ENCODE data around the gene PTPRJ. TPM values are rescaled to one million over a fixed set of nuclear protein-coding genes. Genes with fewer than 3 reads are reported as not detected.

Gene PTPRJ
- total RNA-seq, 1 experiment from 2014 or later = 12.1 TPM

GRCh38 chr11:48172818-48173609, 192.7 kb downstream of the PTPRJ start:
- no peaks in the 10 kb centered on the region for H3K9me3 ChIP-seq (ENCODE audit: low read depth, low read length, poor library complexity, severe bottlenecking)
- no peaks in the 10 kb centered on the region for H3K4me1 ChIP-seq (ENCODE audit: insufficient read depth, low read length, poor library complexity, severe bottlenecking)

DNA sequence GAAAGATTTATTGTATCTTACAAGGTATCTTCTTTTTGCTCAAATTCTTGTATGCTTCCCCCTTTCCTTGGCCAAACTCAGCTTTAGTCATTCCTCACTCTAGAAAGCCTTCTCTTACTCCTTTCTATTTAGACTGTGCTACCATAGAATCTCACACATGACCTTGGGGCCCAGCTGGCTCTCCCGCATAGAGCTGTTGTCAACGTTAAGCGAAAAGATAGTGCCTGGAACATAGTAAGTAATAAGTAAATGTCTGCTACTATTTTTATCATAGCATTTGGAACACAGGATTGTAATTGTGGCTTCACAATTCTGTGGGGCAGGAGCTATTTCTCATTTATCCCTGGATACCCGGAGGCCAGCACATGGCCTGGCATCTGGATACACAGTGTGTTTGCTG, 197.3 kb downstream of the PTPRJ start:
- no TSS peak for BruUV-seq (replicated peaks)
- no peak for TF ChIP-seq EZH2 (IDR thresholded peaks at IDR 0.05; ENCODE audit: borderline replicate concordance, low read depth, low read length, poor library complexity, severe bottlenecking)
- TF ChIP-seq, protein P1, sequence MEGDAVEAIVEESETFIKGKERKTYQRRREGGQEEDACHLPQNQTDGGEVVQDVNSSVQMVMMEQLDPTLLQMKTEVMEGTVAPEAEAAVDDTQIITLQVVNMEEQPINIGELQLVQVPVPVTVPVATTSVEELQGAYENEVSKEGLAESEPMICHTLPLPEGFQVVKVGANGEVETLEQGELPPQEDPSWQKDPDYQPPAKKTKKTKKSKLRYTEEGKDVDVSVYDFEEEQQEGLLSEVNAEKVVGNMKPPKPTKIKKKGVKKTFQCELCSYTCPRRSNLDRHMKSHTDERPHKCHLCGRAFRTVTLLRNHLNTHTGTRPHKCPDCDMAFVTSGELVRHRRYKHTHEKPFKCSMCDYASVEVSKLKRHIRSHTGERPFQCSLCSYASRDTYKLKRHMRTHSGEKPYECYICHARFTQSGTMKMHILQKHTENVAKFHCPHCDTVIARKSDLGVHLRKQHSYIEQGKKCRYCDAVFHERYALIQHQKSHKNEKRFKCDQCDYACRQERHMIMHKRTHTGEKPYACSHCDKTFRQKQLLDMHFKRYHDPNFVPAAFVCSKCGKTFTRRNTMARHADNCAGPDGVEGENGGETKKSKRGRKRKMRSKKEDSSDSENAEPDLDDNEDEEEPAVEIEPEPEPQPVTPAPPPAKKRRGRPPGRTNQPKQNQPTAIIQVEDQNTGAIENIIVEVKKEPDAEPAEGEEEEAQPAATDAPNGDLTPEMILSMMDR (conservative IDR thresholded peaks at IDR 0.05; ENCODE audit: low read depth, low read length) = no peak
- Histone ChIP-seq H3K4me3 (ENCODE audit: low read depth, low read length, poor library complexity, severe bottlenecking) (no peak overlapping the region), H3K27me3 (replicated peaks; ENCODE audit: insufficient read depth, low read depth, low read length, poor library complexity) (no peaks in the 10 kb centered on the region), H3K27ac (ENCODE audit: low read depth, low read length, poor library complexity, severe bottlenecking) (no peak overlapping the region), H3K36me3 (ENCODE audit: insufficient read depth, low read length, poor library complexity, severe bottlenecking) (no peaks in the 10 kb centered on the region), H3K4me1 (ENCODE audit: insufficient read depth, low read length, poor library complexity, severe bottlenecking) (no peaks in the 10 kb centered on the region), H3K9me3 (ENCODE audit: low read depth, low read length, poor library complexity, severe bottlenecking) (no peaks in the 10 kb centered on the region)
- intact Hi-C loops (cut with micrococcal nuclease; ENCODE audit: unreplicated experiment) = loop anchor here (10.0 kb wide), 2 partner anchors 337 to 1107 kb away; no protein-coding TSS in a partner anchor
- no peak for DNase-seq (ENCODE audit: low spot score)
- ChIA-PET POLR2A (ENCODE audit: low non-redundant PET) (interaction anchor here (0.6 kb wide), 1 partner anchor 21 kb away, joined by 6 read pairs; no protein-coding TSS in a partner anchor), CTCF (interaction anchor here (0.6 kb wide), 1 partner anchor 215 kb away, joined by 3 read pairs; no protein-coding TSS in a partner anchor)

More at GRCh38 chr11:48172818-48173609, 192.7 kb downstream of the PTPRJ start:
- intact Hi-C loops (cut with micrococcal nuclease; ENCODE audit: unreplicated experiment) = loop anchor here (2.0 to 10.0 kb wide), 8 partner anchors 134 to 1824 kb away; partner anchors contain the start of gene OR4S1
- BruUV-seq (replicated peaks) = no TSS peak
- ChIA-PET POLR2A (ENCODE audit: low non-redundant PET) (interaction anchor here (0.7 kb wide), 1 partner anchor 10 kb away, joined by 3 read pairs; no protein-coding TSS in a partner anchor), CTCF (interaction anchor here (0.6 to 0.9 kb wide), 2 partner anchors 42 to 1822 kb away, joined by 3 read pairs; no protein-coding TSS in a partner anchor)
- Histone ChIP-seq H3K27ac (ENCODE audit: low read depth, low read length, poor library complexity, severe bottlenecking) (no peak overlapping the region), H3K36me3 (ENCODE audit: insufficient read depth, low read length, poor library complexity, severe bottlenecking) (no peaks in the 10 kb centered on the region), H3K4me3 (ENCODE audit: low read depth, low read length, poor library complexity, severe bottlenecking) (peak overlapping the region; percentile 0), H3K27me3 (replicated peaks; ENCODE audit: insufficient read depth, low read depth, low read length, poor library complexity) (no peaks in the 10 kb centered on the region)
- no peak for TF ChIP-seq EZH2 (IDR thresholded peaks at IDR 0.05; ENCODE audit: borderline replicate concordance, low read depth, low read length, poor library complexity, severe bottlenecking)
- TF ChIP-seq, protein P1 (conservative IDR thresholded peaks at IDR 0.05; ENCODE audit: low read depth, low read length) = peak; percentile 100
- DNase-seq (ENCODE audit: low spot score) = peak; percentile 88

GRCh38 chr11:48180627-48181026, 200.3 kb downstream of the PTPRJ start:
- Histone ChIP-seq H3K27ac (ENCODE audit: low read depth, low read length, poor library complexity, severe bottlenecking) (no peak overlapping the region), H3K27me3 (replicated peaks; ENCODE audit: insufficient read depth, low read depth, low read length, poor library complexity) (no peaks in the 10 kb centered on the region), H3K36me3 (ENCODE audit: insufficient read depth, low read length, poor library complexity, severe bottlenecking) (no peaks in the 10 kb centered on the region), H3K9me3 (ENCODE audit: low read depth, low read length, poor library complexity, severe bottlenecking) (no peaks in the 10 kb centered on the region), H3K4me1 (ENCODE audit: insufficient read depth, low read length, poor library complexity, severe bottlenecking) (no peaks in the 10 kb centered on the region), H3K4me3 (ENCODE audit: low read depth, low read length, poor library complexity, severe bottlenecking) (no peak overlapping the region)
- CTCF ChIA-PET = no interaction called here
- no peak for TF ChIP-seq EZH2 (IDR thresholded peaks at IDR 0.05; ENCODE audit: borderline replicate concordance, low read depth, low read length, poor library complexity, severe bottlenecking)
- TF ChIP-seq, protein P1 (conservative IDR thresholded peaks at IDR 0.05; ENCODE audit: low read depth, low read length) = no peak
- intact Hi-C loops (cut with micrococcal nuclease; ENCODE audit: unreplicated experiment) = loop anchor here (1.0 kb wide), 1 partner anchor 9 kb away; no protein-coding TSS in a partner anchor
- POLR2A ChIA-PET (ENCODE audit: low non-redundant PET) = no interaction called here
- BruUV-seq (replicated peaks) = no TSS peak
- DNase-seq (ENCODE audit: low spot score) = no peak

Measured in A673 (cell line).